A549 (cell line): ENCODE data around the gene SLC16A10. TPM values are rescaled to one million over a fixed set of nuclear protein-coding genes. Genes with fewer than 3 reads are reported as not detected.

Experiments used
- ATAC-seq, 2 experiments: fragments of 200-7000 bp in 1 of 2; fragments of >200 bp in 1 of 2; cut with Nextera tagmentation in 1 of 2; cut with Tn5 transposase in 1 of 2; 3 replicates each; pipeline versions ENCODE4 v1.8.0 to v1.9.1; 2018 to 2020; ENCODE audit warnings: mild to moderate bottlenecking in 1 of 2, moderate library complexity in 1 of 2
- CTCF ChIA-PET: fragments of 300-600 bp; sonication (Branson Sonifier 250); formaldehyde crosslinking; extraction: SDS; loops from one replicate; lab custom pipeline; 2021; ENCODE audit warnings: antibody characterized with exemption, inconsistent platforms; lab: Yijun Ruan, JAX
- POLR2A ChIA-PET: fragments of 350-600 bp; formaldehyde crosslinking; extraction: SDS; loops from one replicate; lab custom pipeline; 2021; ENCODE audit warnings: antibody characterized with exemption, inconsistent platforms; lab: Yijun Ruan, JAX
- DNase-seq, 2 experiments: peaks; one replicate each; pipeline versions ENCODE4 v3.0.0 to v3.0.0-alpha.2; 2011 to 2016; ENCODE audit warnings: low read depth in 1 of 2, low spot score in 1 of 2
- FAIRE-seq: peaks from 2 replicates; lab custom pipeline; 2011; peaks lifted over from hg19 to GRCh38; lab: Jason Lieb, UNC
- H3K27ac ChIP-seq, 2 experiments: fragments of >200 bp; sonication (Bioruptor Twin); formaldehyde crosslinking; 3 replicates each; pipeline ENCODE4 v1.5.1; 2016 to 2017
- H3K4me1 ChIP-seq: fragments of >200 bp; sonication (Bioruptor Twin); formaldehyde crosslinking; 3 replicates; pipeline ENCODE4 v1.6.1; 2016
- H3K4me2 ChIP-seq: fragments of >200 bp; sonication (Bioruptor Twin); formaldehyde crosslinking; 3 replicates; pipeline ENCODE4 v1.6.1; 2016
- H3K4me3 ChIP-seq: fragments of >200 bp; sonication (Bioruptor Twin); formaldehyde crosslinking; 3 replicates; pipeline ENCODE4 v1.5.1; 2016
- H3K9me3 ChIP-seq: fragments of >200 bp; sonication (Bioruptor Twin); formaldehyde crosslinking; 3 replicates; pipeline ENCODE4 v1.6.1; 2016
- CBX8 ChIP-seq: fragments of 200-600 bp; sonication (generic); IDR thresholded peaks from 2 replicates; pipeline ENCODE4 v1.6.1; 2016
- EHMT2 ChIP-seq: fragments of 200-600 bp; sonication (generic); IDR thresholded peaks from 2 replicates; pipeline ENCODE4 v1.6.1; 2016; ENCODE audit warnings: antibody characterized with exemption, low read depth, mild to moderate bottlenecking, moderate library complexity
- KDM1A ChIP-seq: fragments of 200-600 bp; sonication (generic); IDR thresholded peaks from 2 replicates; pipeline ENCODE4 v1.6.1; 2016; ENCODE audit warnings: low read depth, mild to moderate bottlenecking
- MAZ ChIP-seq: fragments of 150-350 bp; IDR thresholded peaks from 2 replicates; pipeline ENCODE4 v1.6.1; 2014; ENCODE audit warnings: antibody characterized with exemption, low read depth, low read length, borderline replicate concordance
- NFE2L2 ChIP-seq: fragments of 150-350 bp; conservative IDR thresholded peaks from 2 replicates; pipeline ENCODE4 v1.6.1; 2014; ENCODE audit warnings: low read length
- NR3C1 ChIP-seq: fragments of >200 bp; sonication (Bioruptor Twin); formaldehyde crosslinking; IDR thresholded peaks from 3 replicates; pipeline ENCODE4 v1.6.1; 2017
- PHF8 ChIP-seq: fragments of 200-600 bp; sonication (generic); IDR thresholded peaks from 2 replicates; pipeline ENCODE4 v1.6.1; 2016; ENCODE audit warnings: low read depth, mild to moderate bottlenecking, antibody characterized with exemption, moderate library complexity, borderline replicate concordance
- RCOR1 ChIP-seq: fragments of 150-350 bp; IDR thresholded peaks from 2 replicates; pipeline ENCODE4 v1.6.1; 2014; ENCODE audit warnings: antibody characterized with exemption, low read length, low read depth
- SREBF2 ChIP-seq: fragments of 450-650 bp; IDR thresholded peaks from 2 replicates; pipeline ENCODE4 v1.6.1; 2014; ENCODE audit warnings: mild to moderate bottlenecking, moderate library complexity
- TFCP2L1 ChIP-seq: fragments of 250-450 bp; sonication (Bioruptor Pico); IDR thresholded peaks from 2 replicates; pipeline ENCODE4 v1.5.0; 2021; ENCODE audit warnings: mild to moderate bottlenecking
- WGBS: methylation state at CpG from one replicate; pipeline ENCODE4 v1.1.6; 2017; ENCODE audit errors: missing lambda C conversion rate; 5-methylcytosine and 5-hydroxymethylcytosine counted together
- polyA plus RNA-seq, 4 experiments: library from polyadenylated mRNA; depleted of rRNA in 3 of 4; stranded (reverse); fragments of >200 nt; fragmentation: RNase III in 1 of 4; extraction: RNeasy Plus Mini Kit Qiagen cat#74134 plus additional on column Dnase treatment in 1 of 4; gene quantifications; 2 replicates in 3 of 4; 3 replicates in 1 of 4; pipeline ENCODE4 v1.2.3, GENCODE V29; 2011 to 2017
- TF ChIP-seq, protein P1 (sequence below): fragments of 200-600 bp; sonication (generic); IDR thresholded peaks from 2 replicates; pipeline ENCODE4 v1.6.1; 2016; ENCODE audit warnings: antibody characterized with exemption, mild to moderate bottlenecking, moderate library complexity
- TF ChIP-seq, protein P2 (sequence below): fragments of >200 bp; sonication (Bioruptor Twin); formaldehyde crosslinking; IDR thresholded peaks from 3 replicates; pipeline ENCODE4 v1.5.1; 2016
- TF ChIP-seq, protein P3 (sequence below): fragments of 250-450 bp; sonication (Bioruptor Pico); IDR thresholded peaks from 2 replicates; pipeline ENCODE4 v1.5.0; 2021; ENCODE audit warnings: mild to moderate bottlenecking, moderate library complexity, borderline replicate concordance
- TF ChIP-seq, protein P4 (sequence below): fragments of >200 bp; sonication (Bioruptor Twin); formaldehyde crosslinking; IDR thresholded peaks from 3 replicates; pipeline ENCODE4 v1.6.1; 2016

SLC16A10 gene
- polyA plus RNA-seq, 2 of the 4 experiments (the other 2 are of a cell fraction), result 0.27 to 1.00 TPM

DNA sequence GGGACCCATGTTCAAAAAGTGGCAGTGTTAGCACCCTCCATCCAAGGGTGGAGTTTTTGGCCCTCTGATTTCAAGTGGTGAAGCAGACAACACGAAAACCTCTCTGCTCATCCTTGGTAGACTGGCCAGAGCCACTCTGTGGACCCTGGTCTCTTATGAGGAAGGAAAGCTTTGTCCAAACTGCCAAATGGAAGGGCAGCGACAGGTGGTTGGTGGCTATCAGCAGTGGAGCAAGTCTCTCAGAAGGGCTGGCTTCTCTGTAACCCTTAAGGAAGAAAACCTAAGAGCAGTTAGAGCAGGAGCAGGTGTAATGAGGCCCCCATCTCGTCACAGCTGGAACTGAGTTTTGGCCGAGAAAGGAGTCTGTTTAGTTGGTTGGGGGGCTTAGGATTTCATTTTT, 155.8 kb downstream of the SLC16A10 start (continued):
- no peak for TF ChIP-seq RCOR1
- no peak for TF ChIP-seq NR3C1
- TF ChIP-seq PHF8, result no peak
- TF ChIP-seq EHMT2, result no peak

DNA sequence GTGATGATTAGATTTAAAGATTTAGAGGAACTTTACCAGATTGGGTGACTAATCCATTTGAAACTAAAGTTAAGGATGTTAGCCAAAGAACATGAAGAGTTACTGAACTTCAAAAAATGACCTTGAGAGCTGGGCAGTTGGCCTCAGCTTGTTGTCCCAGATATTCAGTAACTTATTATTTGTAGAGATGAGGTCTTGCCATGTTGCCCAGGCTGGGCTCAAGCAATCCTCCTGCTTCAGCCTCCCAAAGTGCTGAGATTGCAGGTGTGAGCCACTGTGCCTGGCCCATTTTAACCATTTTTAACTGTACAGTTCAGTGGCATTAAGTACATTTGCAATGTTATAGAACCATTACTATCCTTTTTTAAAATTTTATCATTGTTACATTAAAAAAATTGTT, 161.5 kb downstream of the SLC16A10 start:
- ATAC-seq (no peak), DNase-seq (no peak), FAIRE-seq (no peak)
- Histone ChIP-seq H3K27ac (no peak overlapping the region), H3K4me1 (peaks cover 4% of the 10 kb centered on the region; the same call in 1 of the 3 replicates), H3K4me2 (no peak overlapping the region), H3K9me3 (no peaks in the 10 kb centered on the region), H3K4me3 (no peak overlapping the region)
- ChIA-PET POLR2A (no interaction called here), CTCF (interaction anchor here (3.7 kb wide), 1 partner anchor 10 kb away, joined by 14 read pairs; a partner anchor contains a TSS)
- TF ChIP-seq KDM1A, result no peak
- TF ChIP-seq SREBF2, result no peak
- TF ChIP-seq, protein P1, sequence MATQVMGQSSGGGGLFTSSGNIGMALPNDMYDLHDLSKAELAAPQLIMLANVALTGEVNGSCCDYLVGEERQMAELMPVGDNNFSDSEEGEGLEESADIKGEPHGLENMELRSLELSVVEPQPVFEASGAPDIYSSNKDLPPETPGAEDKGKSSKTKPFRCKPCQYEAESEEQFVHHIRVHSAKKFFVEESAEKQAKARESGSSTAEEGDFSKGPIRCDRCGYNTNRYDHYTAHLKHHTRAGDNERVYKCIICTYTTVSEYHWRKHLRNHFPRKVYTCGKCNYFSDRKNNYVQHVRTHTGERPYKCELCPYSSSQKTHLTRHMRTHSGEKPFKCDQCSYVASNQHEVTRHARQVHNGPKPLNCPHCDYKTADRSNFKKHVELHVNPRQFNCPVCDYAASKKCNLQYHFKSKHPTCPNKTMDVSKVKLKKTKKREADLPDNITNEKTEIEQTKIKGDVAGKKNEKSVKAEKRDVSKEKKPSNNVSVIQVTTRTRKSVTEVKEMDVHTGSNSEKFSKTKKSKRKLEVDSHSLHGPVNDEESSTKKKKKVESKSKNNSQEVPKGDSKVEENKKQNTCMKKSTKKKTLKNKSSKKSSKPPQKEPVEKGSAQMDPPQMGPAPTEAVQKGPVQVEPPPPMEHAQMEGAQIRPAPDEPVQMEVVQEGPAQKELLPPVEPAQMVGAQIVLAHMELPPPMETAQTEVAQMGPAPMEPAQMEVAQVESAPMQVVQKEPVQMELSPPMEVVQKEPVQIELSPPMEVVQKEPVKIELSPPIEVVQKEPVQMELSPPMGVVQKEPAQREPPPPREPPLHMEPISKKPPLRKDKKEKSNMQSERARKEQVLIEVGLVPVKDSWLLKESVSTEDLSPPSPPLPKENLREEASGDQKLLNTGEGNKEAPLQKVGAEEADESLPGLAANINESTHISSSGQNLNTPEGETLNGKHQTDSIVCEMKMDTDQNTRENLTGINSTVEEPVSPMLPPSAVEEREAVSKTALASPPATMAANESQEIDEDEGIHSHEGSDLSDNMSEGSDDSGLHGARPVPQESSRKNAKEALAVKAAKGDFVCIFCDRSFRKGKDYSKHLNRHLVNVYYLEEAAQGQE, result no peak

DNA sequence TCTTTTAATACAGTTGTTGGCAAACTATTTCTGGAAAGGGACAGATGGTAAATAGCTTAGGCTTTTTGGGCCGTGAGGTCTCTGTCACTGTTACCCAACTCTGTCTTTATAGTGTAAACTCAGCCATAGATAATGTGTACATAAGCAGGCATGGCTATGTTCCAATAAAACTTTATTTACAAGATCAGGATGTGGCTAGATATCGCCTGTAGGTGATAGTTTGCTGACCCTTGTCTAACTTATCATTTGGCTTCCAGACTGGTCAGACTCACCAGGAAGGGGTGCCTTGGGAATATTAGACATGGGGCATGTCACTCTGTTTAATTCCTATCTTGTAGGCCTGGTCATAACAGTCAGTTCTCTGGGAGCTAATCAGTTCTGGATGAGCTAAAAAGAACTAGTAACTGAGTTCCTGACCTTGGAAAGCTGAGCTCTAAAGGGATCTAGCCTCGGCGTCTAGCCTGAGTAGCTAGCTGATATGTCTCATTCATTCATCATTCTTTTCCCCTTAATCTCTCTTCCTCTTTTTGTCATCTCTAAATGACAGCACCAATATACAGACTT, 163.6 kb downstream of the SLC16A10 start:
- POLR2A ChIA-PET, result no interaction called here
- peak overlapping the region; percentile 28; the same call in 1 of the 3 replicates for H3K4me2 ChIP-seq
- H3K4me1 ChIP-seq, result peaks cover 6% of the 10 kb centered on the region; the same call in 2 of the 3 replicates
- H3K9me3 ChIP-seq, result no peaks in the 10 kb centered on the region
- CTCF ChIA-PET, result interaction anchor here (0.5 to 3.7 kb wide), 2 partner anchors 8 to 372 kb away, joined by 3 to 14 read pairs; a partner anchor contains a TSS
- H3K27ac ChIP-seq, result no peak overlapping the region
- no peak overlapping the region for H3K4me3 ChIP-seq
- DNase-seq, result no peak
- 57% methylated on average over 4 of the region's 4 CpGs for WGBS
- no peak for ATAC-seq
- no peak for FAIRE-seq
- TF ChIP-seq TFCP2L1 (CRISPR knock-in tag) (no peak), NFE2L2 (no peak), NR3C1 (no peak)

DNA sequence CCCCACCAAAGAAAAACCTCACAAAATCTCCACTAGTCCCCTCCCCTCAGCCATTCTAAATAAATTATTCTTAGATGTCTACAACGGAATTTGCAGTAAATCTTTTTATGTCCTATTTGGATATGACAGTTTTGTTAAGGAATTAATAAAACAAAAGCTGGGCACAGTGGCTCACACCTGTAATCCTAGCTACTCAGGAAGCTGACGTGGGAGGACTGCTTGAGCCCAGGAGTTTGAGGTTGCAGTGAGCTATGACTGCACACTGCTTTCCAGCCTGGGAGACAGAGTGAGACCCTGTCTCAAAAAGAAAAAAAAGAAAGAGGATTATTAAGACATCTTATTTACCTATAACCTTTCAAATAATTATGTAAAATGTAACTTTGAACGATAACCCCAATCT, 165.4 kb downstream of the SLC16A10 start:
- no peak overlapping the region for H3K4me2 ChIP-seq
- 65% methylated on average over 3 of the region's 3 CpGs for WGBS
- peaks cover 21% of the 10 kb centered on the region for H3K4me1 ChIP-seq
- DNase-seq, result no peak
- TF ChIP-seq CBX8 (no peak), MAZ (no peak), KDM1A (no peak), NR3C1 (no peak)
- TF ChIP-seq, protein P2, sequence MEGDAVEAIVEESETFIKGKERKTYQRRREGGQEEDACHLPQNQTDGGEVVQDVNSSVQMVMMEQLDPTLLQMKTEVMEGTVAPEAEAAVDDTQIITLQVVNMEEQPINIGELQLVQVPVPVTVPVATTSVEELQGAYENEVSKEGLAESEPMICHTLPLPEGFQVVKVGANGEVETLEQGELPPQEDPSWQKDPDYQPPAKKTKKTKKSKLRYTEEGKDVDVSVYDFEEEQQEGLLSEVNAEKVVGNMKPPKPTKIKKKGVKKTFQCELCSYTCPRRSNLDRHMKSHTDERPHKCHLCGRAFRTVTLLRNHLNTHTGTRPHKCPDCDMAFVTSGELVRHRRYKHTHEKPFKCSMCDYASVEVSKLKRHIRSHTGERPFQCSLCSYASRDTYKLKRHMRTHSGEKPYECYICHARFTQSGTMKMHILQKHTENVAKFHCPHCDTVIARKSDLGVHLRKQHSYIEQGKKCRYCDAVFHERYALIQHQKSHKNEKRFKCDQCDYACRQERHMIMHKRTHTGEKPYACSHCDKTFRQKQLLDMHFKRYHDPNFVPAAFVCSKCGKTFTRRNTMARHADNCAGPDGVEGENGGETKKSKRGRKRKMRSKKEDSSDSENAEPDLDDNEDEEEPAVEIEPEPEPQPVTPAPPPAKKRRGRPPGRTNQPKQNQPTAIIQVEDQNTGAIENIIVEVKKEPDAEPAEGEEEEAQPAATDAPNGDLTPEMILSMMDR, result no peak
- TF ChIP-seq, protein P3, sequence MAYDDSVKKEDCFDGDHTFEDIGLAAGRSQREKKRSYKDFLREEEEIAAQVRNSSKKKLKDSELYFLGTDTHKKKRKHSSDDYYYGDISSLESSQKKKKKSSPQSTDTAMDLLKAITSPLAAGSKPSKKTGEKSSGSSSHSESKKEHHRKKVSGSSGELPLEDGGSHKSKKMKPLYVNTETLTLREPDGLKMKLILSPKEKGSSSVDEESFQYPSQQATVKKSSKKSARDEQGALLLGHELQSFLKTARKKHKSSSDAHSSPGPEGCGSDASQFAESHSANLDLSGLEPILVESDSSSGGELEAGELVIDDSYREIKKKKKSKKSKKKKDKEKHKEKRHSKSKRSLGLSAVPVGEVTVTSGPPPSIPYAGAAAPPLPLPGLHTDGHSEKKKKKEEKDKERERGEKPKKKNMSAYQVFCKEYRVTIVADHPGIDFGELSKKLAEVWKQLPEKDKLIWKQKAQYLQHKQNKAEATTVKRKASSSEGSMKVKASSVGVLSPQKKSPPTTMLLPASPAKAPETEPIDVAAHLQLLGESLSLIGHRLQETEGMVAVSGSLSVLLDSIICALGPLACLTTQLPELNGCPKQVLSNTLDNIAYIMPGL, result no peak
- TF ChIP-seq, protein P4, sequence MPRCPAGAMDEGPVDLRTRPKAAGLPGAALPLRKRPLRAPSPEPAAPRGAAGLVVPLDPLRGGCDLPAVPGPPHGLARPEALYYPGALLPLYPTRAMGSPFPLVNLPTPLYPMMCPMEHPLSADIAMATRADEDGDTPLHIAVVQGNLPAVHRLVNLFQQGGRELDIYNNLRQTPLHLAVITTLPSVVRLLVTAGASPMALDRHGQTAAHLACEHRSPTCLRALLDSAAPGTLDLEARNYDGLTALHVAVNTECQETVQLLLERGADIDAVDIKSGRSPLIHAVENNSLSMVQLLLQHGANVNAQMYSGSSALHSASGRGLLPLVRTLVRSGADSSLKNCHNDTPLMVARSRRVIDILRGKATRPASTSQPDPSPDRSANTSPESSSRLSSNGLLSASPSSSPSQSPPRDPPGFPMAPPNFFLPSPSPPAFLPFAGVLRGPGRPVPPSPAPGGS, result no peak
- TF ChIP-seq, all 56 proteins: peak for 0
- ChIA-PET POLR2A (no interaction called here), CTCF (interaction anchor here (1.2 kb wide), 1 partner anchor 195 kb away, joined by 4 read pairs; no protein-coding TSS in a partner anchor)
- ATAC-seq (no peak), FAIRE-seq (no peak)
- no peak overlapping the region for H3K4me3 ChIP-seq
- H3K27ac ChIP-seq, result no peak overlapping the region
- no peaks in the 10 kb centered on the region for H3K9me3 ChIP-seq
